GM10266 (cell line): ENCODE data around the gene ATP4A.

Experiments
- DNase-seq: peaks from one replicate; pipeline ENCODE4 v3.0.0; 2012; ENCODE audit errors: extremely low spot score
- CTCF ChIP-seq: IDR thresholded peaks from 2 replicates; pipeline ENCODE4 v1.5.1; 2012; ENCODE audit warnings: mild to moderate bottlenecking, low read depth; ENCODE audit not compliant: control insufficient read depth, insufficient read depth; ENCODE audit errors: missing control alignments

ATP4A gene

GRCh38 chr19:35502751-35503150 is 60.7 kb downstream of the ATP4A start:
- DNase-seq = no peak
- TF ChIP-seq CTCF = no peak

- no peak for DNase-seq
- TF ChIP-seq CTCF = no peak
Observed at GRCh38 chr19:35501684-35502083, 61.8 kb downstream of the ATP4A start.

GRCh38 chr19:35500611-35501010 is 62.8 kb downstream of the ATP4A start:
- DNase-seq = no peak
- no peak for TF ChIP-seq CTCF
